Measurements from ENCODE around the gene HES5. TPM values are rescaled to one million over a fixed set of nuclear protein-coding genes. Genes with fewer than 3 reads are reported as not detected.

The HES5 gene
- total RNA-seq, 3 donors from 2014 or later = not detected

GRCh38 chr1:2488688-2489087, 41.4 kb downstream of the HES5 start:
- H3K9me3 Mint-ChIP-seq = peaks cover 11% of the 10 kb centered on the region
- no peaks in the 10 kb centered on the region for H3K27me3 Mint-ChIP-seq (ENCODE audit: low read depth)
- ATAC-seq (no peak), DNase-seq (no peak)
- H3K4me1 Mint-ChIP-seq (ENCODE audit: low read depth) = peaks cover 10% of the 10 kb centered on the region
- H3K4me3 Mint-ChIP-seq = no peak overlapping the region
- peaks cover 21% of the 10 kb centered on the region for H3K36me3 Mint-ChIP-seq (ENCODE audit: insufficient read depth)

- H3K36me3 Mint-ChIP-seq (ENCODE audit: insufficient read depth) = peaks cover 21% of the 10 kb centered on the region
- ATAC-seq (no peak), DNase-seq (no peak)
- H3K4me1 Mint-ChIP-seq (ENCODE audit: low read depth) = peaks cover 2% of the 10 kb centered on the region
- H3K27me3 Mint-ChIP-seq (ENCODE audit: low read depth) = no peaks in the 10 kb centered on the region
- H3K4me3 Mint-ChIP-seq = no peak overlapping the region
- H3K9me3 Mint-ChIP-seq = peaks cover 11% of the 10 kb centered on the region
These were observed 43.5 kb downstream of the HES5 start for GRCh38 chr1:2486558-2486957.

GRCh38 chr1:2486041-2486440, 44.0 kb downstream of the HES5 start:
- DNase-seq (no peak), ATAC-seq (no peak)
- Mint-ChIP-seq H3K9me3 (peaks cover 11% of the 10 kb centered on the region), H3K4me1 (ENCODE audit: low read depth) (peaks cover 2% of the 10 kb centered on the region), H3K36me3 (ENCODE audit: insufficient read depth) (peaks cover 21% of the 10 kb centered on the region), H3K27me3 (ENCODE audit: low read depth) (no peaks in the 10 kb centered on the region), H3K4me3 (no peak overlapping the region)

- Mint-ChIP-seq H3K9me3 (peaks cover 11% of the 10 kb centered on the region), H3K4me3 (no peak overlapping the region), H3K36me3 (ENCODE audit: insufficient read depth) (peaks cover 14% of the 10 kb centered on the region), H3K27me3 (ENCODE audit: low read depth) (no peaks in the 10 kb centered on the region), H3K4me1 (ENCODE audit: low read depth) (peaks cover 2% of the 10 kb centered on the region)
- DNase-seq (no peak), ATAC-seq (no peak)
These were observed 46.1 kb downstream of the HES5 start for GRCh38 chr1:2483970-2484369.

DNA sequence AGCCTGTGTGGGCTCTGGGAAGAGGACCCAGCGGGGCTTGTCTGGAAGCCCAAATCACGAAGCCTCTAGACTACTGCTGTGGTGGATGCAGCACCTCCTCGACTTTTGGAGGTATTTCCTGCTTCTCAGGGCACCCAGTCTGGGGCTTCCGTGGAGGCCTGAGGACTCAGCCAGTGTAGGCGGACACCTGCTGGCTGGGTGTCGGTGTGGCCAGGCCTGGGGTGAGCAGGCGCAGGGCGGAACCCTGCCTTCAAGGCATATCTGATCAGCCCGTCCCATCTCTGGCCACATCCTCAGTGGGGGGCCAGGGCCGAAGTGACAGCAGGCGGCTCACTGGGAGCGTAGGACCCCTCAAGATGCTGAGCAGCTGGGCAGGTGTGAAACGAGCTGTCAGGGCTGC, 47.0 kb downstream of the HES5 start:
- peaks cover 3% of the 10 kb centered on the region for H3K9me3 Mint-ChIP-seq
- no peaks in the 10 kb centered on the region for H3K27me3 Mint-ChIP-seq (ENCODE audit: low read depth)
- ATAC-seq (no peak), DNase-seq (no peak)
- H3K36me3 Mint-ChIP-seq (ENCODE audit: insufficient read depth) = peaks cover 7% of the 10 kb centered on the region
- no peak overlapping the region for H3K4me3 Mint-ChIP-seq
- peaks cover 2% of the 10 kb centered on the region for H3K4me1 Mint-ChIP-seq (ENCODE audit: low read depth)

DNA sequence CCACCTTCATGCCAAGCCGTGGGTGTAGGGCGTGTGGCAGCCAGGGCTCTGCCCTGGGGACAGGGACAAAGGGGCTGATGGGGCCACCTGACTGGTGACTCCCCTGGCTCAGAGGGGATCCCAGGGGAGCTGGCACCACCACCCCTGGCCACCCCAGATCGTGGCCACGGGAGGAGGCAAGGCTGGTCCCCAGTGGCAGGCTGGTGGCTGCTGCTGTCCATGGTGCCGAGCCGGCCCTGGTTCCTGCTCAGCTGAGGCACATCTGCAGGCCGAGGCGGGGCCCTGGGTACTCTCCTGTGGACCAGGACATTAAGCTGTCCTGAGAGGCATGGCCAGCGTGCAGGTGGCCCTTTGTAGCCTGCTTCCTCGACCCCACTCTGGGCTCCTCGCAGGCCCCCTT, 47.5 kb downstream of the HES5 start:
- no peaks in the 10 kb centered on the region for H3K9me3 Mint-ChIP-seq
- no peaks in the 10 kb centered on the region for H3K27me3 Mint-ChIP-seq (ENCODE audit: low read depth)
- no peak overlapping the region for H3K4me3 Mint-ChIP-seq
- H3K36me3 Mint-ChIP-seq (ENCODE audit: insufficient read depth) = peaks cover 3% of the 10 kb centered on the region
- H3K4me1 Mint-ChIP-seq (ENCODE audit: low read depth) = peaks cover 2% of the 10 kb centered on the region
- ATAC-seq (no peak), DNase-seq (no peak)

- Mint-ChIP-seq H3K9me3 (no peaks in the 10 kb centered on the region), H3K27me3 (ENCODE audit: low read depth) (no peaks in the 10 kb centered on the region), H3K4me3 (no peak overlapping the region), H3K4me1 (ENCODE audit: low read depth) (peaks cover 2% of the 10 kb centered on the region), H3K36me3 (ENCODE audit: insufficient read depth) (no peaks in the 10 kb centered on the region)
- DNase-seq (no peak), ATAC-seq (no peak)
These were observed 48.2 kb downstream of the HES5 start for GRCh38 chr1:2481885-2482284.

- H3K4me3 Mint-ChIP-seq = no peak overlapping the region
- H3K27me3 Mint-ChIP-seq (ENCODE audit: low read depth) = no peaks in the 10 kb centered on the region
- peaks cover 2% of the 10 kb centered on the region for H3K4me1 Mint-ChIP-seq (ENCODE audit: low read depth)
- DNase-seq = no peak
- no peak for ATAC-seq
- H3K36me3 Mint-ChIP-seq (ENCODE audit: insufficient read depth) = no peaks in the 10 kb centered on the region
- H3K9me3 Mint-ChIP-seq = no peaks in the 10 kb centered on the region
These were observed 49.1 kb downstream of the HES5 start for GRCh38 chr1:2480986-2481364.

DNA sequence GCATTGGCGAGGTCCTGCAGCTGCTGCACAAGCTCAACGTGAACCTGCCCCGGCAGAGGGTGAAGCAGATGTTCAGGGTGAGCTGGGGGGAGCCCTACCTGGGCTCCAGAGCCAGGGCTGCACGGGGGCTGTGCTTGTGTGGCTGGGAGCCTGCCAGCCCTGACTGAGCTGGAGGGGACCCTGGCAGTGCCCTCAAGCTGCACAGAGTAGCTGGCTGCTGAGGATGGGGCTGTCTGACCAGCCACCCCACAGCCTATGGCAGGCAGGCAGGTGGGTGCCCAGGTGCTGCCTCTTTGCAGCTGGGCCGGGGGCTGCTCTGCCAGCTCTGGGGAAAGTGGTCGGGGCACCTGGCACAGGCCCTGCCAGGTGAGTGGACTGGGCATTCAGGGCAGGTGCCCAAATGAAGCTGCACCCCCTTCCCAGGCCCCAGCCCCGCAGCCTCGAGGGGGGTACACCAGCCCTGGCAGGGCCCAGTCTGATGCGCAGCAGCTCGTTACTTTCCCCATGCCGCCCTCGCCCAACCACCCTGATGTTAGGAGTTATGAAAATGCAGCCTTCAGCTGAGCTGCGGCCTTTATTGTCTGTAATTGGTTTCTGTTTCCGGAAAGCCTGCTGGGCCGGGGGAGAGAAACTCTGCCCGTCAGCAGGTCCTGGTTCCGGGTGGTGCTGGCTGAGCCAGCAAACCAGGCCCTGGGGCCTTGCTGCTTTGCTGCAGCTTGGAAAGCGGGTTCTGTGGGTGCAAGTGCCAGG, 49.7 kb downstream of the HES5 start:
- Mint-ChIP-seq H3K27me3 (ENCODE audit: low read depth) (no peaks in the 10 kb centered on the region), H3K4me1 (ENCODE audit: low read depth) (peaks cover 2% of the 10 kb centered on the region), H3K9me3 (no peaks in the 10 kb centered on the region), H3K4me3 (no peak overlapping the region), H3K36me3 (ENCODE audit: insufficient read depth) (no peaks in the 10 kb centered on the region)
- DNase-seq = no peak
- ATAC-seq = no peak

- no peaks in the 10 kb centered on the region for H3K27me3 Mint-ChIP-seq (ENCODE audit: low read depth)
- no peak overlapping the region for H3K4me3 Mint-ChIP-seq
- DNase-seq (no peak), ATAC-seq (no peak)
- H3K36me3 Mint-ChIP-seq (ENCODE audit: insufficient read depth) = no peaks in the 10 kb centered on the region
- peaks cover 2% of the 10 kb centered on the region for H3K4me1 Mint-ChIP-seq (ENCODE audit: low read depth)
- no peaks in the 10 kb centered on the region for H3K9me3 Mint-ChIP-seq
These were observed 50.4 kb downstream of the HES5 start for GRCh38 chr1:2479618-2480017.

- ATAC-seq (no peak), DNase-seq (no peak)
- Mint-ChIP-seq H3K4me1 (ENCODE audit: low read depth) (peaks cover 2% of the 10 kb centered on the region), H3K36me3 (ENCODE audit: insufficient read depth) (no peaks in the 10 kb centered on the region), H3K27me3 (ENCODE audit: low read depth) (no peaks in the 10 kb centered on the region), H3K4me3 (no peak overlapping the region), H3K9me3 (no peaks in the 10 kb centered on the region)
These were observed 50.9 kb downstream of the HES5 start for GRCh38 chr1:2479186-2479585.

Other genes with a start within 250 kb of the HES5 start
- 1 to 10 TPM; 6.4 to 7.0 (median 6.7) TPM for gene MORN1, start 138.7 kb downstream of the HES5 start, total RNA-seq
- 100 to 1,000 TPM; 153 to 170 (median 170) TPM for gene RER1, start 138.4 kb downstream of the HES5 start, total RNA-seq
- 10 to 100 TPM; 23.4 to 23.6 (median 23.6) TPM for gene PEX10, start 117.7 kb downstream of the HES5 start, total RNA-seq
- 1 to 10 TPM in 1 of 3 donors, under 1 TPM in 2; 0.58 to 1.3 (median 0.81) TPM for gene PLCH2, start 54.0 kb downstream of the HES5 start, total RNA-seq
- gene PANK4, start 3.7 kb downstream of the HES5 start, total RNA-seq = 10 to 100 TPM; 38.4 to 40.5 (median 40.0) TPM
- gene TNFRSF14, start 26.1 kb upstream of the HES5 start, total RNA-seq = 100 to 1,000 TPM in 2 of 3 donors, 10 to 100 TPM in 1; 99.3 to 164 (median 114) TPM
- 10 to 100 TPM; 33.8 to 42.3 (median 40.8) TPM for gene PRXL2B, start 56.5 kb upstream of the HES5 start, total RNA-seq
- gene MMEL1, start 102.8 kb upstream of the HES5 start, total RNA-seq = under 1 TPM in 2 of 3 donors, not detected in 1; 0.61 to 0.68 TPM

All from activated T-cell treated with anti-CD3 and anti-CD28 coated beads, Interleukin-2, amount 50 U/mL, for 4 hours (primary cell).